22Rv1 (cell line): Measurements from ENCODE around the gene GPC6.

Source experiments
- H3K27ac ChIP-seq: fragments of 450-650 bp; 2 replicates; pipeline ENCODE4 v1.5.1; 2017
- ZFX ChIP-seq: fragments of 450-650 bp; IDR thresholded peaks from 2 replicates; pipeline ENCODE4 v1.6.1; 2017; ENCODE audit warnings: antibody characterized with exemption, borderline replicate concordance
- TF ChIP-seq, protein P1 (sequence below): fragments of 450-650 bp; IDR thresholded peaks from 2 replicates; pipeline ENCODE4 v1.5.1; 2017; ENCODE audit warnings: mild to moderate bottlenecking

The GPC6 gene

DNA sequence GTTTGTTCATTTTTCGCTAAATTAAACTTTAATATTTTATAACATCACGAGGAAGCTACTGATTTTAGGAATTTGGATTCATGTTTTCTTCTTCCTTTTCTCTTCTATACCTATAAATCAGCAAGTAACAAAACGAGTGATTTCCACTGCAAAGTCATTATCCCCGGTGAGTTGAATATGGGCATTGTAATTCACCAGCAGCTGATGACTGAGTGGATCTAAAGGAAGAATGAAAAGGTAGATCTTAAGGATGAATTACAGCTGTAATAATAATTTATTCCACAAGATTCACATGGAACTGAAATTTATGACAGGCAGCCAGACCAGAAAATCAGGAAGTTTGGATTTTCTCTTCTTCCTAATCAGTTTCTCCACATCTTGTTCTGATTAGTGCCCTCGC lies 111.4 kb downstream of the GPC6 start:
- TF ChIP-seq ZFX, result no peak
- TF ChIP-seq, protein P1, sequence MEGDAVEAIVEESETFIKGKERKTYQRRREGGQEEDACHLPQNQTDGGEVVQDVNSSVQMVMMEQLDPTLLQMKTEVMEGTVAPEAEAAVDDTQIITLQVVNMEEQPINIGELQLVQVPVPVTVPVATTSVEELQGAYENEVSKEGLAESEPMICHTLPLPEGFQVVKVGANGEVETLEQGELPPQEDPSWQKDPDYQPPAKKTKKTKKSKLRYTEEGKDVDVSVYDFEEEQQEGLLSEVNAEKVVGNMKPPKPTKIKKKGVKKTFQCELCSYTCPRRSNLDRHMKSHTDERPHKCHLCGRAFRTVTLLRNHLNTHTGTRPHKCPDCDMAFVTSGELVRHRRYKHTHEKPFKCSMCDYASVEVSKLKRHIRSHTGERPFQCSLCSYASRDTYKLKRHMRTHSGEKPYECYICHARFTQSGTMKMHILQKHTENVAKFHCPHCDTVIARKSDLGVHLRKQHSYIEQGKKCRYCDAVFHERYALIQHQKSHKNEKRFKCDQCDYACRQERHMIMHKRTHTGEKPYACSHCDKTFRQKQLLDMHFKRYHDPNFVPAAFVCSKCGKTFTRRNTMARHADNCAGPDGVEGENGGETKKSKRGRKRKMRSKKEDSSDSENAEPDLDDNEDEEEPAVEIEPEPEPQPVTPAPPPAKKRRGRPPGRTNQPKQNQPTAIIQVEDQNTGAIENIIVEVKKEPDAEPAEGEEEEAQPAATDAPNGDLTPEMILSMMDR, result no peak
- no peak overlapping the region for H3K27ac ChIP-seq

DNA sequence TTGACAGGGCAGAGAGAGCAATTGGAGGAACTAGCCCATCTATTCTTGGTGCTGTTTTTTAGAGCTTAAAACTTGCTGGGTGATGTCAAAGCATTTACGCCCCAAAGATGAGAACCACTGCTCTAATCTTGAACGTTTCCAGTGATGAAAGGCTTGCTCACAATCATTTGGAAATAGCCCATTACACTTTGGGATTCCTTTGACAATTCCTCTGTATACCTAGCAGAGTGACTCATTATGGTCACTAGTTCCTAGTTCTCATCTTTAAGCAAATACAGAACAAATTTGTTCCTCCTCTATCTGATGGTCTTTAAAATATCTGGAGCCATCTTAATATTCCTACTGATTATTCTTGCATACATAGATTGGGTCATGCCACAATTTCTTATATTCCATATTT lies 112.3 kb downstream of the GPC6 start:
- no peak overlapping the region for H3K27ac ChIP-seq
- no peak for TF ChIP-seq ZFX
- TF ChIP-seq, protein P1, result no peak

DNA sequence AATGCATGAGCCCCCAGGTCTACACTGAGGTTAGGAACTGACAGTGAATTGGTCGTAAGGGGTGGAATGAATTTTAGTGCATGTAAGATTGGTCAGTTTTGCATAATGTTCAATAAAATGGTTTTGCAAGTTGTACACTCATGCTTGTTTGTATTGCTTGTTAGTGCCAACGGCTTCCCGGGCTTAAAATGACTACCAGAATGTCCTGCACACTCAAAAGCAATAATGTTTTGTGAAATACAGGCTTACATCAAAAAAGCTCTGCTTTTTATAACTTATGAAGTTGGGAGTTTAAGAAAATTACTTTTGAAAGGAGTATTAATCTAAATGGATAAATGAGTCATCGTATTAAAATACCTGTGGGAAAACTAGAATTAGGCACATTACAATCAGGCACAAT lies 112.9 kb downstream of the GPC6 start:
- TF ChIP-seq, protein P1, result no peak
- no peak for TF ChIP-seq ZFX
- no peak overlapping the region for H3K27ac ChIP-seq

DNA sequence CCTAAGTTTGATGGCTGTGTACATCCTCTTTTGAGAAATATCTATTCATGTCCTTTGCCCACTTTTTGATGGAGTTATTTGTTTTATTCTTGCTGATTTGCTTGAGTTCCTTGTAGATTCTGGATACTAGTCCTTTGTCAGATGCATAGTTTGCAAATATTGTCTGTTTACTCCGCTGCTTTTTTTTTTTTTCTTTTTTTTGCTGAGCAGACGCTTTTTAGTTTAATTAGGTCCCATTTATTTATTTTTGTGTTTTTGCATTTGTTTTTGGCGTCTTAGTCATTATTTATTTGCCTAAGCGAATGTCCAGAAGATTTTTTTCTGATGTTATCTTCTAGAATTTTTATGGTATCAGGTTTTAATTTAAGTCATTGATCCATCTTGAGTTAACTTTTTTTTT lies 114.9 kb downstream of the GPC6 start:
- no peak overlapping the region for H3K27ac ChIP-seq
- no peak for TF ChIP-seq ZFX
- TF ChIP-seq, protein P1, result no peak

DNA sequence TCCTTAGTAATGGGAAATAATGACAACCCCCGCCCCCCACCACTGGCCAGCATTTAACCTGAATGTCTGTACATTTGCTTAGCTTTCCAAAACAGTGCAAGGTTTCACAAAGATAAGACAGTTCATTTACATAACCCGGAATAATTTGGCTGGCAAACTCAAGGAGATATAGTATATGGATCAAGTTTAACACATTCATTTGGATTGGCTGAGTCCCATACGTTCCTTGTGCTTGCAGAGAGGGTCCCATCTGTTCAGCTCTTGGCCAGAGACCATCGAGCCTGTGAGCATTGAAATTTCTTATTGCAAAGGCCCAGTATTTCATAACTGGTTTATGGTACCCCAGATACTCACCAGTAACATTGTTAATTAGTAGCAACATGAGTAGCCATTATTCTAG lies 116.5 kb downstream of the GPC6 start:
- no peak overlapping the region for H3K27ac ChIP-seq
- TF ChIP-seq, protein P1, result no peak
- TF ChIP-seq ZFX, result no peak

DNA sequence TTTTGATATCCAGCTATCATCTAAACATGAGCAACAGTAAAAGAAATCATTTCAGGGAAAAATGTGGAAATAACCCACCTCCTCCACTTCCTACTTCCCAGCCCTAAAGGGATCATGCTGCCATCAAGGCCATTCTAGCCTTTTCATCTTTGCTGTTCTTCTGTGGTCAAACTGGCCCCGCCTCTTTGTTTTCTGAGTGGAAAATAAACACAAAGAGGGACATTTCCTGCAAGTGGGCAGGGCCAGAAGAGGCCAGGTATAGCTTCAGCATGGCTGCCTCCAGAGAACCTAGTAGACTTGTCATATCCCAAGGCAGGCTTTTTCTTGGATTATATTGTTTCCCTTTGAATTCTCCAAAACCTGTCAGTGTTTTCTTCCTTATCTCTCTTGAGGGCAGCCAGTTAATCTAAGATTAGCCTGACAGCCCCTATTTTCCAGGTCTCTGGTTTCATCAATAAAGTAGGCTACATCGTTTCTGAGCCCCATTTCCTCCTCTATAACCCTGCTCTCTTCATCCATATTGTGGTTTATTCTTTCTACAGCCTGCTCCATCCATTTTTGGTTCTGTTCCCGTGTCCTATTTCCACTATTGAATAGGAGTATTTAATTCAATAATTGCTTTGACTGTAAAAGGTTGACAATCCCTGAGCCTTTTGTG lies 117.6 kb downstream of the GPC6 start:
- H3K27ac ChIP-seq, result no peak overlapping the region
- TF ChIP-seq, protein P1, result no peak
- TF ChIP-seq ZFX, result no peak

DNA sequence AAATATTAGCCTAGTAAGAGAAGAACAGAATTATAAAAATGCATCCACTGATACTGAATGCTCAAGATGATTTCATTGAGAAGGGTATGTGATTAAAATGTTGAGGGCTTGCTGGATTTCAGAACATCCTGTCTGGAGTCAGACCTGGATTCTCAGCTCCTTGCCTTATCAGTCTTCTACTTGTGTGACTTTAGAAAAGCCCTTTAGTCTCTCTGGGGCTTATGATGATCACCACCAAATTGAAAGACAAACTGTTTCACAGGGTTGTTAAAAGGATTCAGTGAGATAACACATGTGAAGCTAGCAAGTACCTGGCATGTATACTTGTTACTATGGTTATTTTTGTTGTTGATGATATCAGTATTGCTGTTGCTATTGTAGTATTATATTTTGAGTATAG lies 118.4 kb downstream of the GPC6 start:
- no peak overlapping the region for H3K27ac ChIP-seq
- TF ChIP-seq, protein P1, result no peak
- TF ChIP-seq ZFX, result no peak
